SU-DHL-6 (cell line): ENCODE measurements around the gene LRP6.

ENCODE experiments used
- H2AFZ ChIP-seq: fragments of 200-600 bp; sonication (generic); 2 replicates; pipeline ENCODE4 v1.6.1; 2014; ENCODE audit warnings: low read depth, mild to moderate bottlenecking, moderate library complexity, mixed read lengths, antibody characterized with exemption, low read length; ENCODE audit not compliant: severe bottlenecking
- H3F3A ChIP-seq: fragments of 200-600 bp; shearing (Covaris generic); 2 replicates; pipeline ENCODE4 v1.6.0; 2016; ENCODE audit warnings: antibody characterized with exemption, mild to moderate bottlenecking; ENCODE audit not compliant: insufficient read depth
- H3K27ac ChIP-seq: fragments of 200-600 bp; sonication (generic); 2 replicates; pipeline ENCODE4 v1.5.1; 2016; ENCODE audit warnings: low read depth, mild to moderate bottlenecking, low read length, moderate library complexity, mixed read lengths
- H3K27me3 ChIP-seq: fragments of 200-600 bp; sonication (generic), shearing (Covaris generic); 2 replicates; pipeline ENCODE4 v1.6.0; 2014; ENCODE audit warnings: mild to moderate bottlenecking, low read length
- H3K36me3 ChIP-seq: fragments of 200-600 bp; sonication (generic); 2 replicates; pipeline ENCODE4 v1.6.1; 2014; ENCODE audit warnings: mild to moderate bottlenecking, low read length, mixed read lengths
- H3K4me2 ChIP-seq: fragments of 300-600, 200-600 bp; shearing (Covaris generic), sonication (generic); 2 replicates; pipeline ENCODE4 v1.6.0; 2014; ENCODE audit warnings: low read length, low read depth, mild to moderate bottlenecking; ENCODE audit not compliant: poor library complexity, severe bottlenecking
- H3K4me3 ChIP-seq: fragments of 200-600 bp; sonication (generic); 2 replicates; pipeline ENCODE4 v1.5.1; 2014; ENCODE audit warnings: antibody characterized with exemption, low read length, mild to moderate bottlenecking, mixed read lengths; ENCODE audit not compliant: insufficient read depth, poor library complexity, severe bottlenecking
- H3K79me2 ChIP-seq: fragments of 200-600 bp; sonication (generic); 2 replicates; pipeline ENCODE4 v1.6.1; 2014; ENCODE audit warnings: mild to moderate bottlenecking, low read length, moderate library complexity; ENCODE audit not compliant: insufficient read depth
- H3K9ac ChIP-seq: fragments of 200-600 bp; sonication (generic); 2 replicates; pipeline ENCODE4 v1.7.0; 2014; ENCODE audit warnings: mild to moderate bottlenecking, low read length
- H3K9me2 ChIP-seq: fragments of 200-600 bp; sonication (generic); replicated peaks from 2 replicates; pipeline ENCODE4 v1.6.1; 2014; ENCODE audit warnings: low read length; ENCODE audit not compliant: insufficient read depth
- H3K9me3 ChIP-seq: fragments of 200-600 bp; sonication (generic); 2 replicates; pipeline ENCODE4 v1.6.1; 2014; ENCODE audit warnings: low read length, mixed read lengths; ENCODE audit not compliant: insufficient read depth
- H4K20me1 ChIP-seq: fragments of 200-600 bp; sonication (generic); 2 replicates; pipeline ENCODE4 v1.6.1; 2014; ENCODE audit warnings: low read depth, mild to moderate bottlenecking, antibody characterized with exemption, low read length, moderate library complexity, mixed read lengths
- EZH2phosphoT487 ChIP-seq: fragments of 200-600 bp; sonication (generic), shearing (Covaris generic); conservative IDR thresholded peaks from 2 replicates; pipeline ENCODE4 v1.6.1; 2018; ENCODE audit warnings: mild to moderate bottlenecking, antibody characterized with exemption, low read length, moderate library complexity, mixed read lengths
- TF ChIP-seq, protein P1 (sequence below): fragments of 200-600 bp; sonication (generic); IDR thresholded peaks from one replicate; pipeline ENCODE4 v1.5.1; 2017; ENCODE audit warnings: antibody characterized with exemption, mild to moderate bottlenecking, low read length, moderate library complexity; ENCODE audit not compliant: insufficient read depth, poor library complexity, severe bottlenecking

Gene LRP6

DNA sequence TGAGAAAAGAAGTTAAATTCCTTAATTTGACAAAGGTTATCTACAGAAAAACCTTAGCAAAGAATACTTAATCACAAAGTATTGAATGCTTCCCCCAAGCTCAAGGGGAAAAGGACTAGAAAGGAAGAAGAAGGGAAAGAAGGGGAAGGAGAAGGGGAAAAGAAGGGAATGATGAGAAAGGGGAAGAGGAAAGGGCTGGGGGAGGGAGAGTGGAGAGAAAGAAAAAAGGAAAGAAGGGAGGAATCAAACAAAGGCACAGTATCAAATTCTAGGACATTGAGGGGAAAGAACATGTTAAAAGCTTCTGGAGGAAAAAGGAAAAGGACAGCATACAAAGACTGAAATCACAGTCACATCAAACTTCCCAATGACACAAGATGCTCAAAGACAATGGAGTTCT is 125.8 kb downstream of the LRP6 start:
- Histone ChIP-seq H3K79me2 (no peaks in the 10 kb centered on the region), H3F3A (no peaks in the 10 kb centered on the region), H3K27ac (no peak overlapping the region), H3K9me3 (no peaks in the 10 kb centered on the region), H2AFZ (no peak overlapping the region), H3K4me3 (no peak overlapping the region), H3K4me2 (no peak overlapping the region), H3K27me3 (no peaks in the 10 kb centered on the region), H3K9ac (no peak overlapping the region), H3K36me3 (no peaks in the 10 kb centered on the region), H3K9me2 (no peaks in the 10 kb centered on the region), H4K20me1 (no peaks in the 10 kb centered on the region)
- no peak for TF ChIP-seq EZH2phosphoT487
- TF ChIP-seq, protein P1, sequence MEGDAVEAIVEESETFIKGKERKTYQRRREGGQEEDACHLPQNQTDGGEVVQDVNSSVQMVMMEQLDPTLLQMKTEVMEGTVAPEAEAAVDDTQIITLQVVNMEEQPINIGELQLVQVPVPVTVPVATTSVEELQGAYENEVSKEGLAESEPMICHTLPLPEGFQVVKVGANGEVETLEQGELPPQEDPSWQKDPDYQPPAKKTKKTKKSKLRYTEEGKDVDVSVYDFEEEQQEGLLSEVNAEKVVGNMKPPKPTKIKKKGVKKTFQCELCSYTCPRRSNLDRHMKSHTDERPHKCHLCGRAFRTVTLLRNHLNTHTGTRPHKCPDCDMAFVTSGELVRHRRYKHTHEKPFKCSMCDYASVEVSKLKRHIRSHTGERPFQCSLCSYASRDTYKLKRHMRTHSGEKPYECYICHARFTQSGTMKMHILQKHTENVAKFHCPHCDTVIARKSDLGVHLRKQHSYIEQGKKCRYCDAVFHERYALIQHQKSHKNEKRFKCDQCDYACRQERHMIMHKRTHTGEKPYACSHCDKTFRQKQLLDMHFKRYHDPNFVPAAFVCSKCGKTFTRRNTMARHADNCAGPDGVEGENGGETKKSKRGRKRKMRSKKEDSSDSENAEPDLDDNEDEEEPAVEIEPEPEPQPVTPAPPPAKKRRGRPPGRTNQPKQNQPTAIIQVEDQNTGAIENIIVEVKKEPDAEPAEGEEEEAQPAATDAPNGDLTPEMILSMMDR: no peak

DNA sequence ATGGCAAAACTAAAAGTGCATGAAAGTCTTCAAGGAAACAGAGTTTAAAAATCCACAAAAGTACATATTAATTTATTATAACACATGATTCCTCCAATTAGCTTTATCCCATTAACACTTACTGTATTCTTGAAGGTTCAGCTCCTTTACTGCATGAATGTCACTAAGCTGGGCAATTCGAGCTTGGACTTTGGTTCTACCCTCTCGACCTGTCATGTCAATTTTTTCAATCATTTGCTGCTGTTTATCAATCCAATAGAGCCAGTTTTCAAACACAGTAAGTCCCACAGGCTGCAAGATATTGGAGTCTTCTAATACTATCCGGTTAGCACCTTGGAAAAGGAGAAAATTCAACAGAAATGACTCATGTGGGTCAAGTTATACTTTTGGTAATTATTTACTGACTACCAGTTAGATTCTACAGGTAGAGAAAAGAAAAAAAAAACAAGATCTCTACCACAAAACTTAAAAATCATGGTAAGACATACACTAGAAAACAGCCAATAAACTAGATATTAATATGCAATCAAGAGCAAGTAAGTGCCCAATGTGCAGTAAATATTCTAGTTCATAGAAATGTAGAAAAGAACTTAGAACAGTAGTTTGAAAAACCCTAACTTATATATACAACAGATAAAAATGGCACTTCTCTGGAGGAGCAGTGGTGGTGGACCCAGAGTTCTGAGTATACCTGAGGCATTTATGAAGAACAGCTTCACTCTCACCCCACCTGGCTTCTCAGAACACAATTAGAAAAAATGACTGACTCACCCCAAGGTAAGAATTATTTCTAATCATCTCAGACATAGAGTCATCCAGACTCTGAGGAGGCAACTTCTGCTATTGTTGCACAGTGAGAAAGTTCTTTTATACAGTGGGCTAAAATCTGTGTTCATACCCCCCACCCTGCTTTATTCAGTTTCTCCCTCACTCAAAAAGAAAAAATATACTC is 128.4 kb downstream of the LRP6 start:
- no peak overlapping the region for H3K4me3 ChIP-seq
- TF ChIP-seq, protein P1: no peak
- no peak for TF ChIP-seq EZH2phosphoT487
- no peak overlapping the region for H2AFZ ChIP-seq
- no peaks in the 10 kb centered on the region for H4K20me1 ChIP-seq
- no peaks in the 10 kb centered on the region for H3K9me2 ChIP-seq
- H3K27ac ChIP-seq: no peak overlapping the region
- no peaks in the 10 kb centered on the region for H3K36me3 ChIP-seq
- no peaks in the 10 kb centered on the region for H3K27me3 ChIP-seq
- H3K9me3 ChIP-seq: no peaks in the 10 kb centered on the region
- no peak overlapping the region for H3K9ac ChIP-seq
- H3F3A ChIP-seq: no peaks in the 10 kb centered on the region
- H3K79me2 ChIP-seq: no peaks in the 10 kb centered on the region
- no peak overlapping the region for H3K4me2 ChIP-seq

DNA sequence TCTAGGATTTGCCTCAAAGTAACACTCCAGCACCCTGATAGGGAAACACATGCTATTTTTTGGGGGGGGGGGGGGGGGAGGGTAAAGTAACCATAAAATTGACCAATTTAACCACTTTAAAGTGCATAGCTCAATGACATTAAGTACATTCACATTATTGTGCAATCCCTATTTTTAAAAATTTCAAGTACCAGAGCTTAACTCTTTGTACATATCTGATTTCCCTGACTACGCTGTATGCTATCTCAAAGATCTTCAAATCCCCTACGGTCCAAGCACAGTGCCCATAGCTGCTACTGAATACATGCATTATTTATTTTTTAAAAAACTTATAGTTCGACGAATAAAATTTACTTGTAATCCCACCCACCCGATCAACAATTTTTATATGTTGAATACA is 133.1 kb downstream of the LRP6 start:
- H3K9ac ChIP-seq: no peak overlapping the region
- H3K9me3 ChIP-seq: no peaks in the 10 kb centered on the region
- H3K27ac ChIP-seq: no peak overlapping the region
- H3K79me2 ChIP-seq: no peaks in the 10 kb centered on the region
- no peaks in the 10 kb centered on the region for H3K27me3 ChIP-seq
- no peak overlapping the region for H3K4me3 ChIP-seq
- no peaks in the 10 kb centered on the region for H3K9me2 ChIP-seq
- no peak overlapping the region for H2AFZ ChIP-seq
- H4K20me1 ChIP-seq: no peaks in the 10 kb centered on the region
- no peak overlapping the region for H3K4me2 ChIP-seq
- H3F3A ChIP-seq: no peaks in the 10 kb centered on the region
- TF ChIP-seq, protein P1: no peak
- no peak for TF ChIP-seq EZH2phosphoT487
- H3K36me3 ChIP-seq: no peaks in the 10 kb centered on the region
